H1 (cell line): Measurements from ENCODE around the gene MYLK. TPM values are rescaled to one million over a fixed set of nuclear protein-coding genes. Genes with fewer than 3 reads are reported as not detected.

Source experiments
- CTCF ChIA-PET: fragments of 300-600 bp; sonication (Branson Sonifier 250); formaldehyde crosslinking; loops from one replicate; lab custom pipeline; 2021; ENCODE audit not compliant: partially characterized antibody; lab: Charles Lee
- POLR2A ChIA-PET: fragments of 300-600 bp; sonication (Branson Sonifier 250); formaldehyde crosslinking; loops from one replicate; lab custom pipeline; 2021; ENCODE audit warnings: inconsistent platforms; ENCODE audit not compliant: partially characterized antibody; lab: Charles Lee
- DNase-seq, 2 experiments: peaks; one replicate each; pipeline versions ENCODE4 v3.0.0 to v3.0.0-alpha.2; 2010 to 2022; ENCODE audit warnings: low spot score in 2 of 2, low read depth in 1 of 2, mixed read lengths in 1 of 2
- FAIRE-seq: peaks from 2 replicates; lab custom pipeline; 2011; peaks lifted over from hg19 to GRCh38; lab: Jason Lieb, UNC
- H2AFZ ChIP-seq: 2 replicates; pipeline ENCODE4 v1.8.1; 2012; ENCODE audit warnings: low read length, inconsistent platforms
- H2AK5ac ChIP-seq: 2 replicates; pipeline ENCODE4 v1.6.1; 2013; ENCODE audit warnings: low read depth, low read length
- H2BK120ac ChIP-seq: replicated peaks from 2 replicates; pipeline ENCODE3; 2013; ENCODE audit warnings: low read depth, low read length, inconsistent platforms
- H2BK12ac ChIP-seq: 2 replicates; pipeline ENCODE4 v1.6.1; 2013; ENCODE audit warnings: low read depth, low read length
- H2BK15ac ChIP-seq: 2 replicates; pipeline ENCODE4 v1.6.1; 2013; ENCODE audit warnings: low read length
- H2BK20ac ChIP-seq: 2 replicates; pipeline ENCODE4 v1.6.1; 2013; ENCODE audit warnings: low read length
- H2BK5ac ChIP-seq: 2 replicates; pipeline ENCODE4 v1.6.1; 2013; ENCODE audit warnings: low read depth, low read length
- H3K14ac ChIP-seq: 2 replicates; pipeline ENCODE4 v1.6.1; 2013; ENCODE audit warnings: inconsistent platforms; ENCODE audit not compliant: insufficient read length
- H3K18ac ChIP-seq: 2 replicates; pipeline ENCODE4 v1.6.1; 2013; ENCODE audit warnings: low read length; ENCODE audit errors: extremely low read depth
- H3K23ac ChIP-seq: 2 replicates; pipeline ENCODE4 v1.6.1; 2013; ENCODE audit warnings: inconsistent platforms; ENCODE audit not compliant: insufficient read length
- H3K23me2 ChIP-seq: 2 replicates; pipeline ENCODE4 v1.6.1; 2013; ENCODE audit warnings: low read depth, low read length
- H3K27ac ChIP-seq: 2 replicates; pipeline ENCODE4 v1.6.1; 2011; ENCODE audit warnings: low read depth, low read length, inconsistent platforms
- H3K27me3 ChIP-seq, 4 experiments: replicated peaks in 1 of 4; 1 replicate in 1 of 4; 2 replicates in 3 of 4; pipeline versions ENCODE4 v1.6.1 to v1.8.1; 2011 to 2013; ENCODE audit warnings: low read length in 3 of 4, mild to moderate bottlenecking in 3 of 4, inconsistent platforms in 2 of 4, mixed read lengths in 2 of 4, moderate library complexity in 1 of 4; ENCODE audit not compliant: control insufficient read depth in 3 of 4, insufficient read depth in 3 of 4; ENCODE audit errors: extremely low read depth in 1 of 4
- H3K36me3 ChIP-seq, 4 experiments: 2 replicates each; pipeline versions ENCODE4 v1.6.1 to v1.8.1; 2011 to 2013; ENCODE audit warnings: mild to moderate bottlenecking in 4 of 4, low read length in 3 of 4, moderate library complexity in 2 of 4, control low read depth in 1 of 4, inconsistent platforms in 1 of 4; ENCODE audit not compliant: insufficient read depth in 4 of 4, control insufficient read depth in 2 of 4
- H3K4ac ChIP-seq: replicated peaks from 2 replicates; pipeline ENCODE3; 2013; ENCODE audit warnings: low read length, low read depth, mixed read lengths, inconsistent platforms; ENCODE audit not compliant: insufficient read length
- H3K4me1 ChIP-seq, 4 experiments: replicated peaks in 1 of 4; 1 replicate in 1 of 4; 2 replicates in 3 of 4; pipeline versions ENCODE4 v1.6.1 to v1.8.1; 2011 to 2013; ENCODE audit warnings: low read length in 3 of 4, inconsistent platforms in 2 of 4, mixed read lengths in 1 of 4; ENCODE audit not compliant: insufficient read depth in 4 of 4, control insufficient read depth in 3 of 4
- H3K4me2 ChIP-seq, 2 experiments: 2 replicates each; pipeline versions ENCODE4 v1.6.1 to v1.8.1; 2011 to 2013; ENCODE audit warnings: low read depth in 2 of 2, low read length in 2 of 2, control low read depth in 1 of 2, inconsistent platforms in 1 of 2, mild to moderate bottlenecking in 1 of 2; ENCODE audit not compliant: insufficient read depth in 1 of 2
- H3K4me3 ChIP-seq, 4 experiments: fragments of 200-600, 300-600 bp in 1 of 4; sonication (generic), shearing (Covaris generic), sonication (Bioruptor Twin) in 1 of 4; 2 replicates each; pipeline versions ENCODE4 v1.5.1 to v1.8.1; 2011 to 2016; ENCODE audit warnings: low read length in 4 of 4, low read depth in 3 of 4, control low read depth in 2 of 4, inconsistent platforms in 2 of 4, mild to moderate bottlenecking in 2 of 4, mixed read lengths in 1 of 4, moderate library complexity in 1 of 4; ENCODE audit not compliant: insufficient read depth in 2 of 4; ENCODE audit errors: extremely low read depth in 1 of 4
- H3K56ac ChIP-seq: replicated peaks from 2 replicates; pipeline ENCODE3; 2013; ENCODE audit warnings: low read depth, mild to moderate bottlenecking, mixed read lengths, low read length, inconsistent platforms; ENCODE audit not compliant: insufficient read length
- H3K79me1 ChIP-seq: 2 replicates; pipeline ENCODE4 v1.6.1; 2013; ENCODE audit warnings: low read depth, low read length, control low read depth
- H3K79me2 ChIP-seq, 2 experiments: 2 replicates each; pipeline versions ENCODE4 v1.6.1 to v1.8.1; 2012 to 2013; ENCODE audit warnings: low read length in 2 of 2, mild to moderate bottlenecking in 2 of 2, inconsistent platforms in 1 of 2; ENCODE audit not compliant: insufficient read depth in 2 of 2, control insufficient read depth in 1 of 2
- H3K9ac ChIP-seq, 4 experiments: replicated peaks in 1 of 4; 1 replicate in 1 of 4; 2 replicates in 3 of 4; pipeline versions ENCODE4 v1.6.1 to v1.8.1; 2011 to 2013; ENCODE audit warnings: low read depth in 3 of 4, low read length in 3 of 4, control low read depth in 2 of 4, mild to moderate bottlenecking in 2 of 4, moderate library complexity in 2 of 4, inconsistent platforms in 1 of 4; ENCODE audit errors: extremely low read depth in 1 of 4
- H3K9me3 ChIP-seq, 2 experiments: 2 replicates each; pipeline versions ENCODE4 v1.6.1 to v1.8.1; 2012 to 2013; ENCODE audit warnings: mild to moderate bottlenecking in 2 of 2, moderate library complexity in 2 of 2, control low read depth in 1 of 2, inconsistent platforms in 1 of 2, low read depth in 1 of 2, low read length in 1 of 2, mixed read lengths in 1 of 2; ENCODE audit not compliant: insufficient read depth in 2 of 2
- H4K20me1 ChIP-seq, 2 experiments: replicated peaks in 1 of 2; 2 replicates each; pipeline versions ENCODE3 to v1.8.1; 2011 to 2013; ENCODE audit warnings: inconsistent platforms in 2 of 2, low read length in 2 of 2, mild to moderate bottlenecking in 1 of 2; ENCODE audit not compliant: insufficient read depth in 2 of 2, control insufficient read depth in 1 of 2
- H4K5ac ChIP-seq: 2 replicates; pipeline ENCODE4 v1.6.1; 2013; ENCODE audit warnings: low read length, low read depth, mixed read lengths, inconsistent platforms; ENCODE audit not compliant: insufficient read length
- H4K8ac ChIP-seq: 2 replicates; pipeline ENCODE4 v1.8.0; 2013; ENCODE audit warnings: mild to moderate bottlenecking, moderate library complexity, low read length, inconsistent platforms; ENCODE audit not compliant: insufficient read depth; ENCODE audit errors: extremely low read depth
- H4K91ac ChIP-seq: replicated peaks from 2 replicates; pipeline ENCODE3; 2013; ENCODE audit warnings: low read length, mixed read lengths, inconsistent platforms; ENCODE audit not compliant: insufficient read length
- CTCF ChIP-seq, 3 experiments: IDR thresholded peaks; 1 replicate in 2 of 3; 2 replicates in 1 of 3; pipeline versions ENCODE4 v1.5.1 to v1.6.1; 2011; ENCODE audit warnings: low read length in 3 of 3, mild to moderate bottlenecking in 3 of 3, inconsistent platforms in 2 of 3, low read depth in 1 of 3, moderate library complexity in 1 of 3; ENCODE audit not compliant: insufficient read depth in 1 of 3; ENCODE audit errors: control extremely low read depth in 1 of 3
- NRF1 ChIP-seq: IDR thresholded peaks from 2 replicates; pipeline ENCODE4 v1.6.1; 2011; ENCODE audit warnings: mild to moderate bottlenecking, low read depth, low read length, improper control_type of control experiment
- RAD21 ChIP-seq, 2 experiments: IDR thresholded peaks in 1 of 2; conservative IDR thresholded peaks in 1 of 2; 2 replicates each; pipeline ENCODE4 v1.6.1; 2011; ENCODE audit warnings: low read depth in 2 of 2, low read length in 2 of 2, improper control_type of control experiment in 1 of 2, inconsistent platforms in 1 of 2, mild to moderate bottlenecking in 1 of 2, moderate library complexity in 1 of 2
- WGBS, 2 experiments: shearing (Covaris generic) in 1 of 2; methylation state at CpG; one replicate each; pipeline versions ENCODE4 v1.1.6 to v1.1.7; 2013 to 2015; ENCODE audit warnings: low lambda C conversion rate in 2 of 2, mixed read lengths in 2 of 2, inconsistent platforms in 1 of 2, low coverage in 1 of 2, missing lambda C conversion rate in 1 of 2; ENCODE audit not compliant: insufficient replicate concordance in 2 of 2, insufficient coverage in 1 of 2, insufficient read length in 1 of 2; ENCODE audit errors: extremely low coverage in 1 of 2, missing lambda C conversion rate in 1 of 2; 5-methylcytosine and 5-hydroxymethylcytosine counted together
- polyA plus RNA-seq, 7 experiments: library from polyadenylated mRNA; depleted of rRNA in 3 of 7; stranded (reverse) in 5 of 7; unstranded in 2 of 7; fragments of >200 nt in 5 of 7; fragments of 200-250 nt in 2 of 7; gene quantifications; 1 replicate in 5 of 7; 2 replicates in 1 of 7; 4 replicates in 1 of 7; pipeline versions ENCODE4 v1.2.1 to v1.2.3, GENCODE V29; 2011 to 2013; ENCODE audit warnings: missing spikeins in 2 of 7, mixed read lengths in 2 of 7
- total RNA-seq: library from RNA; stranded (reverse); fragmentation: NEBNext Ultra II Directional; extraction: Animal tissue kit (Norgen Biotek cat#: 25700); gene quantifications from 2 replicates; pipeline ENCODE4 v1.2.1, GENCODE V29; 2021

MYLK gene
- total and polyA plus RNA-seq, 2 of the 8 experiments (the other 6 are each of a cell fraction or from before 2014, with no cell fraction given), result 11.6 to 21.3 TPM

GRCh38 chr3:123781138-123781537, 103.0 kb downstream of the MYLK start:
- H2BK5ac ChIP-seq, result no peak overlapping the region
- TF ChIP-seq RAD21 (IDR thresholded peaks at IDR 0.05 in 1 of 2, conservative IDR thresholded peaks at IDR 0.05 in 1 of 2; ENCODE audit: low read depth in 2 of 2, low read length in 2 of 2), result peak; percentile 27 to 40; a peak in 2 of 4 replicates
- TF ChIP-seq NRF1, result no peak
- peak; percentile 17 to 43 (median 40) for TF ChIP-seq CTCF (IDR thresholded peaks at IDR 0.05; ENCODE audit: control extremely low read depth in 1 of 3, insufficient read depth in 1 of 3, low read depth in 1 of 3, low read length in 3 of 3)
- DNase-seq (no peak), FAIRE-seq (no peak)
- H2BK20ac ChIP-seq, result no peak overlapping the region
- no peak overlapping the region for H4K91ac ChIP-seq
- no peak overlapping the region for H2BK15ac ChIP-seq
- H3K27me3 ChIP-seq, result no peaks in the 10 kb centered on the region
- H3K23ac ChIP-seq, result no peak overlapping the region
- H3K23me2 ChIP-seq, result no peaks in the 10 kb centered on the region
- no peak overlapping the region for H3K18ac ChIP-seq
- no peak overlapping the region for H2AK5ac ChIP-seq
- no peak overlapping the region for H3K27ac ChIP-seq
- no peaks in the 10 kb centered on the region for H4K20me1 ChIP-seq
- no peak overlapping the region for H3K9ac ChIP-seq
- no peak overlapping the region for H4K8ac ChIP-seq
- H3K56ac ChIP-seq, result no peak overlapping the region
- H3K14ac ChIP-seq, result no peak overlapping the region
- no peak overlapping the region for H2AFZ ChIP-seq
- H2BK12ac ChIP-seq, result no peak overlapping the region
- H4K5ac ChIP-seq, result no peak overlapping the region
- H3K4me3 ChIP-seq, result no peak overlapping the region
- H3K79me2 ChIP-seq, result no peaks in the 10 kb centered on the region
- H3K79me1 ChIP-seq, result no peaks in the 10 kb centered on the region; the same call in 1 of the 2 replicates
- H3K36me3 ChIP-seq, result no peaks in the 10 kb centered on the region
- WGBS, 2 experiments, result 79% methylated on average over 2 of the region's 2 CpGs; no CpG with 5 or more reads in 1 of the 2 experiments
- ChIA-PET POLR2A (no interaction called here), CTCF (interaction anchor here (0.8 to 1.2 kb wide), 3 partner anchors 13 to 129 kb away, joined by 3 read pairs; no protein-coding TSS in a partner anchor)
- H3K9me3 ChIP-seq, result no peaks in the 10 kb centered on the region
- no peaks in the 10 kb centered on the region for H3K4me1 ChIP-seq
- no peak overlapping the region for H3K4me2 ChIP-seq
- H3K4ac ChIP-seq, result no peak overlapping the region
- H2BK120ac ChIP-seq, result no peak overlapping the region
